Smooth muscle cell of trachea (primary cell): ENCODE data around the gene EIF1AX. TPM values are rescaled to one million over a fixed set of nuclear protein-coding genes. Genes with fewer than 3 reads are reported as not detected.

ENCODE experiments used
- total RNA-seq: library from RNA; depleted of rRNA; stranded (reverse); fragments of >200 nt; gene quantifications from 2 replicates; pipeline ENCODE4 v1.2.1, GENCODE V29; 2014

EIF1AX gene
- total RNA-seq = 18.4 and 36.1 TPM in 2 replicates

GRCh38 chrX:20141281-20142220, at the start of gene EIF1AX:
TSS of gene EIF1AX (minus strand) at chrX:20141838. CDS start at chrX:20141640, 198 bp downstream.

DNA sequence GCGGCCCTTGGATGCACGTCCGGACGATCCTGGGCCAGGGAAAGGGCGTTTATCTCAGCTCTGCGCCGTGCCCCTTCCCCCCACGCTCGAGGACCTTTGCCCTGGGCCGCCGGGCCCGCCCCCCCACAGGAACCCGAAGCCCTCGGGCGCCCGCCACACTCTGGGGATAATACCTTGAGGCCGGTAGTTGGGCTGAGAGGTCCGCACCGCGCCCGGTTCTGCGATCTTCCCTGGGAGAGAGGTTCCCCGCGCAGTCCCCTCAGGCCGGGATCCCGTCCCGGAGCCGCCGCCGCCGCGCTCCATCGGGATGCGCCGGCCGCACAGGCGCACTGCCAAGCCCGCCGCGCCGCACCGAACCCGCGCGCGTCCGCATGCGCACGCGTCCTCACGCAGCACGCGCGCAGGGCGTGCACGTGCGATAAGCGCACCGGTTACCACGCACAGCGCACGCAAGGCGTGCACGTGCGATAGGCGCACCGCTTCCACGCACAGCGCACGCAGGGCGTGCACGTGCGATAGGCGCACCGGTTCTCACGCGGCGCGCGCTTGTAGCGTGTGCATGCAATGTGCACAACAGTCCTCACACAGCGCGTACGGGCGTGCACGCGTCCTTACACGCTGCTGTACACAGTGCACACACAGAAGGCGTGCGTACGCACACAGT, 24.9 kb downstream of the EIF1AX start, which contains the start of gene MAP7D2:
TSS of gene MAP7D2 (minus strand) at position 331 of the 664 bp plus-strand sequence. CDS start at position 303, 28 bp downstream.

Other genes starting within 250 kb of the EIF1AX start
- gene BCLAF3, start 150.8 kb downstream of the EIF1AX start, total RNA-seq = 5.5 and 8.0 TPM in 2 replicates
- under 0.01 TPM in 2 replicates for gene MAP7D2, start 24.9 kb downstream of the EIF1AX start, total RNA-seq
- 43.0 and 89.3 TPM in 2 replicates for gene RPS6KA3, start 125.1 kb upstream of the EIF1AX start, total RNA-seq